Neural progenitor cell (in vitro differentiated cells): ENCODE data around the gene TCF7L1. TPM values are rescaled to one million over a fixed set of nuclear protein-coding genes. Genes with fewer than 3 reads are reported as not detected.

Experiments used
- DNase-seq: peaks from one replicate; pipeline ENCODE4 v3.0.0-alpha.2; 2016; ENCODE audit warnings: low spot score
- H2AFZ ChIP-seq: fragments of 200-600 bp; sonication (generic); replicated peaks from 2 replicates; pipeline ENCODE4 v1.6.1; 2016; ENCODE audit warnings: antibody characterized with exemption
- H3F3A ChIP-seq: fragments of 200-600 bp; sonication (generic); 2 replicates; pipeline ENCODE4 v1.6.1; 2016; ENCODE audit warnings: antibody characterized with exemption, low read depth
- H3K27ac ChIP-seq: fragments of 200-600 bp; sonication (generic); 2 replicates; pipeline ENCODE4 v1.5.1; 2016; ENCODE audit warnings: mild to moderate bottlenecking
- H3K27me3 ChIP-seq: fragments of 200-600 bp; sonication (generic); 2 replicates; pipeline ENCODE4 v1.6.1; 2016; ENCODE audit warnings: mild to moderate bottlenecking, moderate library complexity
- H3K36me3 ChIP-seq: fragments of 200-600 bp; sonication (generic); 2 replicates; pipeline ENCODE4 v1.5.1; 2016
- H3K4me1 ChIP-seq: fragments of 200-600 bp; sonication (generic); 2 replicates; pipeline ENCODE4 v1.6.1; 2016; ENCODE audit warnings: mixed run types
- H3K4me2 ChIP-seq: fragments of 200-600 bp; sonication (generic); 2 replicates; pipeline ENCODE4 v1.6.1; 2016
- H3K4me3 ChIP-seq: fragments of 200-600 bp; sonication (generic); 2 replicates; pipeline ENCODE4 v1.5.1; 2016
- H3K79me2 ChIP-seq: fragments of 200-600 bp; sonication (generic); 2 replicates; pipeline ENCODE4 v1.6.1; 2016; ENCODE audit warnings: low read depth
- H3K9ac ChIP-seq: fragments of 200-600 bp; sonication (generic); 2 replicates; pipeline ENCODE4 v1.6.1; 2016
- H3K9me3 ChIP-seq: fragments of 200-600 bp; sonication (generic); 2 replicates; pipeline ENCODE4 v1.5.1; 2016; ENCODE audit warnings: low read depth
- H4K20me1 ChIP-seq: fragments of 200-600 bp; sonication (generic); 2 replicates; pipeline ENCODE4 v1.6.1; 2016; ENCODE audit warnings: low read depth
- H3K27ac Mint-ChIP-seq: 3 replicates; pipeline ENCODE4 v1.8.0; 2021; ENCODE audit warnings: mixed read lengths
- H3K27me3 Mint-ChIP-seq: 2 replicates; pipeline ENCODE4 v1.8.0; 2022; ENCODE audit warnings: low read depth, mild to moderate bottlenecking, inconsistent platforms, moderate library complexity, mixed read lengths; ENCODE audit not compliant: insufficient read depth
- H3K36me3 Mint-ChIP-seq: 3 replicates; pipeline ENCODE4 v1.8.0; 2021; ENCODE audit warnings: mixed read lengths
- H3K4me1 Mint-ChIP-seq: 3 replicates; pipeline ENCODE4 v1.8.0; 2021; ENCODE audit warnings: mixed read lengths
- H3K4me3 Mint-ChIP-seq: 3 replicates; pipeline ENCODE4 v1.8.0; 2021; ENCODE audit warnings: mild to moderate bottlenecking, moderate library complexity, mixed read lengths
- H3K9me3 Mint-ChIP-seq: 3 replicates; pipeline ENCODE4 v1.8.0; 2020; ENCODE audit warnings: mixed read lengths
- CTCF ChIP-seq: fragments of 200-600 bp; sonication (generic); IDR thresholded peaks from 2 replicates; pipeline ENCODE4 v1.5.1; 2017; ENCODE audit warnings: antibody characterized with exemption, mild to moderate bottlenecking
- EZH2 ChIP-seq: fragments of 200-600 bp; sonication (generic); IDR thresholded peaks from 2 replicates; pipeline ENCODE4 v1.6.1; 2017; ENCODE audit warnings: antibody characterized with exemption, mild to moderate bottlenecking, moderate library complexity
- EZH2phosphoT487 ChIP-seq: fragments of 200-600 bp; sonication (generic); IDR thresholded peaks from 2 replicates; pipeline ENCODE4 v1.6.1; 2017; ENCODE audit warnings: antibody characterized with exemption
- total RNA-seq: library from RNA; depleted of rRNA; stranded (reverse); fragments of >200 nt; gene quantifications from 2 replicates; pipeline ENCODE4 v1.2.3, GENCODE V29; 2015; ENCODE audit warnings: low replicate concordance

TCF7L1 gene
- total RNA-seq, 1 donor from 2014 or later, result 1.0 TPM

GRCh38 chr2:85265304-85265703 is 132.1 kb downstream of the TCF7L1 start:
- Histone ChIP-seq H3K4me2 (peak overlapping the region; percentile 16), H4K20me1 (peaks cover 5% of the 10 kb centered on the region), H3K27ac (no peak overlapping the region), H3K27me3 (no peaks in the 10 kb centered on the region), H2AFZ (no peak overlapping the region), H3K36me3 (no peaks in the 10 kb centered on the region), H3F3A (peaks cover 11% of the 10 kb centered on the region), H3K79me2 (peaks cover 17% of the 10 kb centered on the region), H3K9ac (no peak overlapping the region), H3K4me3 (no peak overlapping the region), H3K9me3 (no peaks in the 10 kb centered on the region), H3K4me1 (peaks cover 52% of the 10 kb centered on the region)
- peaks cover 18% of the 10 kb centered on the region for H3K36me3 Mint-ChIP-seq
- peaks cover 3% of the 10 kb centered on the region for H3K9me3 Mint-ChIP-seq
- H3K27ac Mint-ChIP-seq, result no peak overlapping the region
- TF ChIP-seq EZH2phosphoT487 (no peak), CTCF (no peak), EZH2 (no peak)
- H3K4me1 Mint-ChIP-seq, result peaks cover 35% of the 10 kb centered on the region
- no peak overlapping the region for H3K4me3 Mint-ChIP-seq
- H3K27me3 Mint-ChIP-seq, result no peaks in the 10 kb centered on the region
- no peak for DNase-seq

GRCh38 chr2:85266146-85267041 is 133.2 kb downstream of the TCF7L1 start:
- Histone ChIP-seq H3F3A (peaks cover 11% of the 10 kb centered on the region), H3K4me1 (peaks cover 49% of the 10 kb centered on the region), H3K27ac (no peak overlapping the region), H2AFZ (no peak overlapping the region), H4K20me1 (peaks cover 5% of the 10 kb centered on the region), H3K27me3 (no peaks in the 10 kb centered on the region), H3K9ac (no peak overlapping the region), H3K36me3 (no peaks in the 10 kb centered on the region), H3K4me2 (peak overlapping the region; percentile 19), H3K4me3 (no peak overlapping the region), H3K9me3 (no peaks in the 10 kb centered on the region), H3K79me2 (peaks cover 8% of the 10 kb centered on the region)
- Mint-ChIP-seq H3K4me3 (no peak overlapping the region), H3K4me1 (peaks cover 30% of the 10 kb centered on the region), H3K9me3 (peaks cover 3% of the 10 kb centered on the region), H3K27ac (no peak overlapping the region), H3K36me3 (peaks cover 14% of the 10 kb centered on the region), H3K27me3 (no peaks in the 10 kb centered on the region)
- peak; percentile 86 for DNase-seq
- TF ChIP-seq CTCF (peak; percentile 91), EZH2phosphoT487 (no peak)

- H3K9ac ChIP-seq, result no peak overlapping the region
- no peak for DNase-seq
- H3K79me2 ChIP-seq, result peaks cover 7% of the 10 kb centered on the region
- no peak overlapping the region for H2AFZ ChIP-seq
- Mint-ChIP-seq H3K36me3 (peaks cover 2% of the 10 kb centered on the region), H3K9me3 (no peaks in the 10 kb centered on the region), H3K27me3 (no peaks in the 10 kb centered on the region), H3K27ac (no peak overlapping the region), H3K4me3 (no peak overlapping the region), H3K4me1 (peaks cover 29% of the 10 kb centered on the region)
- H3F3A ChIP-seq, result peaks cover 11% of the 10 kb centered on the region
- TF ChIP-seq EZH2, result no peak
- TF ChIP-seq CTCF, result no peak
- TF ChIP-seq EZH2phosphoT487, result no peak
- no peaks in the 10 kb centered on the region for H3K36me3 ChIP-seq
- H4K20me1 ChIP-seq, result peaks cover 5% of the 10 kb centered on the region
- H3K4me3 ChIP-seq, result no peak overlapping the region
- H3K9me3 ChIP-seq, result no peaks in the 10 kb centered on the region
- peaks cover 28% of the 10 kb centered on the region for H3K4me1 ChIP-seq
- H3K4me2 ChIP-seq, result no peak overlapping the region
- H3K27me3 ChIP-seq, result no peaks in the 10 kb centered on the region
- H3K27ac ChIP-seq, result no peak overlapping the region
Observed at GRCh38 chr2:85269959-85270358, 136.8 kb downstream of the TCF7L1 start.
